ENCODE measurements around the gene PPP1R1A.
A peak's percentile ranks its signal among the peaks of the same experiment; 100 is the strongest.

The PPP1R1A gene

DNA sequence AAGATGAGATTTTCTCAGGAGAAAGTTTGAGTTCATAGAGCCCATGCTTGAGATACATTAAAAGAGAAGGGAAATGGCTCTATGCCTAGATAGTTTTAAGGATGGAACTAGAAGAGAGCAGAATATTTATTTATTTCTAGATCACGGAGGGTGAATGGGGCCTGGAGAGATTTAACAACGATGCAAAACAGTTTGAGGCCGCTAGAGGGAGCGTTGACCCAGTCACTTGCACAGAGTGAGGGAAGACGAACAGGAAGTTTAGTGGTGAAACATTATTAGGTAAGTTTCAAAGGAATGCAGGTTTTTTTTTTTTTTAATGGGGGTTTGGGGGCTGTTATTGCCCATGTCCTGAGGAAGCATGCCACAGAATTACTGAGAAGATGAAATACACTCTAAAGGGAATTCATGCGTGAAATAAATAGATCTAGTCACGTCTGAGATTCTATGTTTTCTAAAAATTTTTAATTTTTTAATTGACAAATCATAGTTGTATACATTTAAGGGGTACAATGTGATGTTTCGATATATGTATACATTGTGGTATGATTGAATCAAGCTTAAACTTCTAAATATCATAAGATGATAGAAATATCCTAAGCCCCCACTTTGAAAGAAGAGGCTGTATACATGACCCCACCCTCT, 14.8 kb upstream of the PPP1R1A start:
- DNase-seq, result peak; percentile 10 to 19

DNA sequence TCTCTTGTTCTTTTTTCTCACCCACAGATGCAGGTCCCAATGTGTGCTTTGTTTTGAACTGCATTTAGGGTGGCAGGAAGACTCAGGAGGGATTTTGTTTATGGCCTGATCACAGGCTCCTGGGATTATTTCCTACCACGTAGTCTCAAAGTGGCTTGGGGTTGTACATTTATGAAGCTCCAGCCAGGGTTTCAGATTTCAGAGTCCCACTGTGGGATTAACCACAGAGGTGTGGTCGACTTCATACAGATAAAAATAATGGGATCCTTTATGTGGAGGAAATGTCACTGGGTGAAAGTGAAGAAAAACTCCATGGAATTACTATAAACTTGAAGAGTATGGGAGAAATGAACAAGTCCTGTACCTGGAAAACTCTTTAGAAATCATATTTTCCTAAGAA, 14.2 kb upstream of the PPP1R1A start:
- no peak for DNase-seq

DNA sequence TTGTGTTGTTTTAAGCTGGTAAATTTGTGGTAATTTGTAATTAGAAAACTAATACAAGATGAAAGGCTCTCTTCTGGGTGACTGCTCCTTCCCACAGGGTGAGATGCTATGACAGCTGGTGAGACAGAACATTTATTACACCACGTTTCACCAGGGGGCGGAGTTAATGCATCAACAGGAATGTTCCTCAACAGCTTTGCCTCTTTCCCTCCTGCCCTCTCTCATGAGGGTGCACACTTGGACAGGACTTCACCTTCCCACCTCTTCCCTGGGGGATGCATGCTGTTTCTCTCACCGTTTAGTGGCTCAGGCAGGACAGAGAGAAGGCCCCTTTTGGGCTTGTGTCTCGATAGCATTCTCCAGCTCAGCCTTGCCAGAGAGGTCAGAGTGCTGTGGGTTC, 13.4 kb upstream of the PPP1R1A start:
- no peak for DNase-seq

DNA sequence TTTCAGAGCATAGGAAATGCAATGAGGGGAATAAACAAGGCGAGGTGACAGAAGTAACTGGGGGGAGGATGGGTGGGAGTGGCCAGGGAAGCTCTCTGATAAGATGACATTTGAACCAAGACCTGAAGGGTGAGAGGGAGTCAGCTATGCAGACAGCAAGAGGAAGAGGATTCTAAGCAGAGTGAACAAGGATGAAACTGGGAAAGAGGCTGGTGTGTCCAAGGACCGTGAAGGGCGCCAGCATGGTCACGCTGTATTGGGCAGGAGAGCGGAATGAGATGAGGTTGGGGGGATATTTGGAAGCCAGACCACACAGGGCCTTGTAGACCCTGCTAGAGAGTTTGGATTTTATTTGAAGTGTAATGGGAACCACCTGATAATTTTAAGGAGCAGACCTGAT, 10.5 kb upstream of the PPP1R1A start:
- DNase-seq, result no peak

DNA sequence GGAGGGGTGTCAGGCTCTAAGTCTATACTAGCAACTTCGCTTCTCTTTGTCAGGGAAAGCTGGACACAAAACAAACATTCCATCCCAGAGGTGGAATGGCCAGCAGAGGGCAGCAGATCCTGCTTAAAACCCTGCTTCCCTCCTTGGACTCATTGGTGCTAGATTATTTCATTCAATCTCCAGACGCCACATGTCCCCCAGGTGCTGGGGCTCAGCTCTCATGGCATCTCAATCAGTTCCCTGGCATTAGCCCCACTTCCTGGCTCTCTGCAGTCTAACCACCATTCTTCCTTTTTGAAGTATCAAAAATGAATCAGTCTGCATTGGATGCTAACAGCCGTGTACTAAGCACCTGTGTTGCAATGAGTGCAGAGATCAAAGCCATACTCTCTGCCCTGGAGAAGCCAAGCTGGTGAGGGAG, 8.1 kb upstream of the PPP1R1A start:
- peak in 1 of 2 experiments; percentile 51 for DNase-seq

DNA sequence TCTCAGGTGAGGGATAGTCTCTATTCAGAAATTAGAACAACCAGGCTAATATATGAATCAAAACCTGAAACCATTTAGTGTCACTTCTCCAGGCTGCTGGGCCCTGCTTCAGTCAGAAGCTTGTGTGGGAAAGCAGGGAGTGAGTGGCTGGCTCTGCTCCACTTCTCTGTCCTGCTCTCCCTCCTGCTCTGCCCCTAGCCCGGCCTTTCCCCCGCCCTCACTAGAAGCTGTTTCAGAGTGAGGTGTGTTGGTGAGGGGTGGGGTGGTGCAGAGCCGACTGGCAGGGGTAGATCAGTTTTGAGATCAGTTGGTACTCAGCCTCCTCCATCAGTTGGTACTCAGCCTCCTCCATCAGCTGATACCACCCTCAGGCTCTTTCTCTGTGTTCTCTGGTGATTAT, 7.0 kb upstream of the PPP1R1A start:
- no peak for DNase-seq

DNA sequence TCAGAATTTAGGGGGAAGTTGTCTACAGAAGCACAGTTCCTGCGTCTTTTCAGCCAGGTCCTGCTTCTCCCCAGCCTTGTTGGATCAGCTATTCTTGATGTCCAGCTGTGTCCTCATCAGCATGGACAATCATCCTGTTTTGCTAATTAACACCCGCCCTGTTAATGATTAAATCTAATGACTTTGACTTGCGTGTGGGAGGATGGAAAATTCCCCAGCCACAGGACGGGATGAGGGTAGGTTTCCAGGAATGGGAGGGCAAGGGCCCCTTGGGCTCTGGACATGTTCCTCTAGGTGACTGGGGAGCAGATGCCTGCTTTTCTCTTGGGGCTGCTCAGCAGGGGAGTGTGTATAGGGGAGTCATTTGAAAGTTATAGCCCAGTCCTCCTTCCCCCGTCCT, 5.3 kb upstream of the PPP1R1A start:
- DNase-seq, result no peak

DNA sequence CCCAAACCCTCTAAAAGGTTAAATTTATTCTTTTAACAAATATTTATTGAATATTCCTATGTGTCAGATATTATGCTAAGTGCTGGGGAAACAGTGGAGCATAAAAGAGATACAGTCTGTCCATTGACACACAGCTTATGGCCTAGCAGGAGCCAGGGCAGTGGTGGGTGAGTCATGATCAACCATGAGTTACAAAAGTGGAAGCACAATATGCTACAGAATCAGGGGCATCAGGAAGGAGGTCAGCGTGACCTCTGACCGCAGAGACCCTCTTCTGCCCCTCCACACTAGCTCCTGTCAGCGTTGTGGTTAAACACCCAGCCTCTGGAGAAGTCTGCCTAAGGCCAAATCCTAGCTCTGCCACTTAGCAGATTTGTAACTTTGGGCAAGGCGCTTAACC, 4.7 kb upstream of the PPP1R1A start:
- no peak for DNase-seq

DNA sequence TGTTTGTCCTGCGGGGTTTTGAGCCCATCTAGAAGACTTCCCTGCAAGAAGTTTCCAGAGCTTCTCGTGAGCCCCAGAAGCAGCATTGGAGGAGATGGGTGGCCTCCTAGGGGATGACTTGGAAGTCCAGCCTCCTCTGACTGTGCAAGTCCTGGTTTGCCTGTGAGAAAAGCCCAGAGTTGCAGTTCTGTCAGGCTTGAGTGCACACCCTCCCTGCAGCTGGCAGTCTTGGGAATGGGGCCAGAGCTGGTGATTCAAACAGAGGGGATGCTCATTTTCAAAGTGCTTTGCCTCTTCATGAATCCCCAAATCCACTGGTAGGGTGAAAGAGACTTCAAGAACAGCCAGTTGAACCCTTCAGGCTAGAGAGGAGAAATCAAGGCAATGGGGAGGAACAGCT, 3.9 kb upstream of the PPP1R1A start:
- DNase-seq, result no peak

DNA sequence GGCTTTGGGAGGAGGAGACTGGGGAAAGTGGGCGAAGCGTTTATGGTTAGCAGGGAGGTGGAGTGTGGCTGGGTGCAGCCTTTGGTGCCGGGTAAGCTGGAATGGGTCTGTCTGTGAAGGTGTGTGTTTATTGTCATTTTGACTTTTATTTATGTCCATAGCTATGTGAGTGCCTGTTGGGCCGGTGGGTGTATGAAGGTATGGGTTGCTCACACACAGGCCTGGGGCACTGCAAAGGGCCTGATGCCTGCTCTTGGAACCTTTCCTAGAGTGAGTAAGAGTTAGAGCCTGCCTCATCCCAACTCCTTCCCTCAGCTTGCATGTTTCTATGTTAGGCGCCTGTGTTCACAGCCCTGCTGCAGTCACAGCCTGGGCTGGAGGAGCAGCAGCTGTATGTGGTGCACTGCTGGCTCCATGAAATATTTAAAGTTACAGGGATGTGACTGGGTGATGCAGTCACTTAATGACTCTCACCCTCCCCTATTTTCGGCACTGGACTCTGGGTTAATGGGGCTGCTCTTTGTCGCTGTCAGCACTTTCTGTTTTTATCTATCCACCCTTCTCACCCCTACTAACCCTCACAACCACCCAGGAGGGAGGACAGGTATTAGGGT, 2.6 kb upstream of the PPP1R1A start:
- no peak for DNase-seq

DNA sequence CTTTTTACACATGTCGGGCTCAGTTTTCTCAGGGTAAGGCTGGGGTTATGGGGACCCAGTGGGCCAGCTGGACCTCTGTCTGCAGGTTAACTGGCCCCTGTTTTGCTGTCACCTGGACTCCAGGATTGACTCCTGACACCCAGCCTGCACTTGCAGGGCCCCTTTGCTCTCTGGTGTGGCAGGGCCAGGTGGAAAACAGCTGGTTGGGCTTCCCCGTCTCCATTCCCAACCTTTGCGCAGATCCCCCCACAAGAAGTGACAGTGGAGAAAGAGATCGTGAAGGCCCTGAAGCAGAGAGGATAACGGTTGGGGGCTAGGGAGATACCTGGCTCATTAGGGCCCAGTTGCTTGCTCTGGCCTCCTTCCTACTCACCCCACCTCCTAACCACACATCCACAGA, 1.5 kb upstream of the PPP1R1A start:
- no peak for DNase-seq

DNA sequence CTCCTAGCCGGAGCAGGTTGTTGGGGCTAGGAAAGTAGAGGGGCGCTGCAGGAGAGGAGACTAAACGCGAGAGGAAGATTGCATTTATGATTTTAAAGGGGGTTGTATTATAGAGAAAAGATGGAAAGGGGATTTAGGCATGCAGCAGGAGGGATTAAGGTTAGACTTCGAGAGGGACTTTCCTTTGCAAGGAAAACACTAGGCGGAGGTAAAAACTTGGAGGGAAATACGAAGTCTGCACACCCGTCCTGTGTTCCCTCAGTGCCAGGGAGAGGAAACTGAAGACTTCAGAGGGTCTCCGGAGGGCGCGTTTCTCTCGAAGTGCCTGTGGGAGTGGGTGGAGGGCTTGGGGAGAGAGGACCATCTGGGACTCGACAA, 420 bp upstream of the PPP1R1A start:
- no peak for DNase-seq

DNA sequence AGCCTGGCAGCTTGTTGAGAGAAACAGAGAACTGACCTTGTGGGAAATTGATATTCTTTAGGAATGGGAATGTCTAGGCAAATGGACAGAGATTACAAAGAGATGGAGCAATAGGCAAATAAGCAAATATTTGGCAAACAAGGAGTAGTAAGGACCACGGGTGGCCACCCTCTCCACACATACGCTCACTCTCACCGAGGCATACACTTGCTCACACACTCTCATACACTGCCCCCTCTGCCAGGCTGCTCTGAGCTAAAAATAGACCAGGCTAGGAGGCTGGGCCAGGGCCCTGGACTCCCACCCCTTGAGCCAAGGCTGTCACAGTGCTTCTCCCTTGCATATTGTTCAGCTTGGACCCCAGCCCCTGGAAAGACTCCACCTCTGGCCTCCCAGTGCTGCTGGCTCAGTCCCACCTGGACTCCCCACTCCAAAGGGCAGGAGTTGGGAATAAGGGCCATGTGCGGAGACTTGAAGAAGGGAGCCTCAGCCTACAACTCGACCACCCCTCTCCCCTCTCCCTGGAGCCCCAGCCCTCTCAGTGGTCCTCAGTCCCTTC, 1.1 kb downstream of the PPP1R1A start:
- DNase-seq, result no peak

DNA sequence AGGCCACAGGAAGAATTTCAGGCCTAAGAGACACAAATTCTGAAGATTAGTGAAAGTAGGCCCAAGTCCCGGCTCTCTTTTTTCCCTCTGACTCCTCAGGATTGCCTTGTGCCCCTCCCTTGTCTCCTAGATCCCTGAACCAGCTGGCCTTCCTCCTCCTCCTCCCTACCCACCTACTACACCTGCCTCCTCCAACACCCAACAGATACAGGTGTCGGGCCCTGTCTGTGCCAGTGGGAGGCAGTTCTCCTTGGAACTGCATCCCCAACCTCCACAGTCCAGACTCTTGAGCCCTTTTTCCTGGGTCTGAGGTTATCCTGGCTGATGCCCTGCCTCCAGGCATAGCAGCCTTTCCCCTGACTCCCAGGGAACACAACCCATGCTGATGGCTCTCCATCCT, 1.8 kb downstream of the PPP1R1A start:
- no peak for DNase-seq

DNA sequence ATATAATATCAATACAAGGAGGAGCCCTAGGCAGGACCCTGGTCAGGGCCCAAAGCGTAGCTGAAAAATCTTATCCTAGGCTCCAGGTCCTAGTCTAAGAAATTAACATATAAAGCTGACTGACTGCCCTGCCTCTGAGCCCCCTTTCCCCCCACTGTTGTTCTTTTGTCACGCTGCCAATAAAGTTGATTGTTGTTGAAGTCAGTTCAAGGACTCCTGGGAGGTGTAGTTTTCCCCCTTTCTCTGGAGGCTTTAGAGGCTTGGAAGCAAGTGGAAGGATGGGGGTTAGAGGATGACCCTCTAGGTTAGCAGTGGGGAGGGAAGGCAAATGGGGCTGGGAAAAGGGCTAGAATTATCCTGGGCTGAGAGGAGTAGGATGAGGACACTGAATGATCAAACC, 3.2 kb downstream of the PPP1R1A start:
- no peak for DNase-seq

DNA sequence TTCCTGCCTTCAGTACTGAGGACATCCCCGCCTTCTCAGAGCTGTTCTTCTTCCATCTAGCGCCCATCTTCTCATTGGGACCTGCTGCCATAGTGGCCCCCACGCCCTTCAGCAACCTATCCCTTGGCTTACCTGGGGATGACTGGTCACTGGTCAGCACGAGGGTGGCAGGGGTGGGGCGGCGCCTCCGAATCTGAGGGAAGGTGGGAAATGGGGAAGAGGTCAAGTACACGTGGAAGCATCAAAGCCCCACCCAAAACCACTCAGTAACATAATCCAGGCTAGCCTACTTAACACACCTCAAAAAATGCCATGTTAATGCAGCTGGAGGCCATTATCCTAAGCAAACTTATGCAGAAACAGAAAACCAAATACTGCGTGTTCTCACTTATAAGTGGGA, 4.3 kb downstream of the PPP1R1A start:
- no peak for DNase-seq

DNA sequence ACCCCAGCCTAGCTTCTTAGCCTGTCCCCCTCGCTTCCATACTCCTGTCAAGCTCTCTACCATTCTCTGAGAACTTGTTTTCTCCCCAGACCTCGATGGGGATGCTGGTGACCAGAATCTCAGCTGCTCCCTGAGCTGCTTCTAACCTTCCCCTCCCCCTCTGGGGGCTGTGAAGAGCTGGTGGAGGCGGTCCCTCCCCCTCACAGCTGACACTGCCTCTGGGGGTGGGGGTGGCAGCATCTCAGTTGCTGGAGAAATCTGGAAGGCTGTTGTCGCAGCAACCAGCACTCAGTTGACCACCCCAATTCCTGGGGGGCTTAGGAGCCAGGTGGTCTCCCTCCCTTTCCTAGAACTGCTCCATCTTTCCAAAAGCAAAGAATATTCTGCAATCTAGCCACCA, 4.7 kb downstream of the PPP1R1A start:
- no peak for DNase-seq

DNA sequence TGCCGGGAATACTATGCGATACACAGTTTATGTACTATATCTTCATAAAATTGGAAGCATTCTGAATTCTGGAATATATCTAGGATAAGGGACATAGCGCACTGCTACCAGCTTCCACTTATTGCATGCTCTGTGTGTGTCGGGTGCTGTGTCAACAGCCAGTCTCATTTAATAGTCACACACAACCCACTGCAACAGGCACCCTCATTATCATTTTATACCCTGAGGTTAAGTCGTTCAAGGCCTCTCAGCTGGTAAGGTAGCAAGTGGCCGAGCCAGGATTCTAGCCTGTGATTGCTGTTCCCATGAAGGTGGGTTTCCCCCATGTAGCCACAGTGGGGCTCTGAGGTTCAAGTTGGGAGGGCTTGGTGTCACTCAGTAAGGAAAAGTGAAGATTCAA, 7.0 kb downstream of the PPP1R1A start:
- DNase-seq, result no peak

DNA sequence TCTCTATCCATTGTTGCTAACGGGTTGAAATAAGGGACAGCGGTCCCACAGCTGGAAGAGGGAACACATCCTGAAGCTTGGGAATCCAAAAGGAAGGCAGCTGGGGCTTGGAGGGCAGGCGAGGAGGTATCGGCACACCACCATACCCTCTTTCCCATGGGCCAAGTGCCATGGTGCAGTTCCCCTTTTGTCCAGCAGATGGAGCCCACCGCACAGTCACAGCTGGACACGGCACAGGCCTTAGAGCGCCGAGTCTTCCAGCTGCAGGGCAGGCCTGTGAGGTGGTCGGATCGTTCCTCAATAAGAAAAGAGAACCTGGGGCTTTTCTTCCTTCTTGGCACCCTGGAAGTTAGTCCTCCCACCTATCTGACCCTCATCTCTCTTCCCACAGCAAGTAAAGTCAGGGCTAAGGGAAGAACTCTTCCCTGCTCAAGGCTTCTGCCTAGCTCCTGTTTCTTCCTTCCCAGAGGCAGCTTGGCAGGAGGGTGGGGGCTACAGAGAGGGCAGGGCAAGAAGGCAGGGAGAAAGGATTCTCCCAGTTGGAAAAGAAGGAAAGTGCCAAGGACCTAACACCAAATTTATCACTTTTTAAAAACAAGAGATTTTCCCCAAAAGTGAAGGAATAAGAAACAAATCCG, 8.6 kb downstream of the PPP1R1A start:
- DNase-seq, result peak; percentile 42 to 71

DNA sequence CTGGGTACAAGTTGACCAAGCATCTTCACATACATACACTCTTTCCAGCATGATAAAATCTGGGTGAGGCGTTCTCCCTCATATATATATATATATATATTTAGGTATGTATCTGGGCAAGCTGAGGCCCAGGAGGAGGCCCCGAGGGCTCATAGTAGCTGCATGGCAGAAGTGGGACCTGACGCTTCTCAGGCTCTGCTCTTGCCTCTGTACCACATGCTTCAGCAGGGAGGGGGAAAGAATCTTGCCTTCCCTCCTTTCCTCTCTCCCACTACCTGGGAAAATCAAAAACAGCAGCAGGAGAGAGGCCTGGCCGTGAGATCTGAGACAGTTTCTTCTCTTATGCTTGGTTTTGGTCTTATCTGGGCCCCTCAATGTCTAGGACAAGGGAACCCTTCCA, 9.2 kb downstream of the PPP1R1A start:
- DNase-seq, result no peak

DNA sequence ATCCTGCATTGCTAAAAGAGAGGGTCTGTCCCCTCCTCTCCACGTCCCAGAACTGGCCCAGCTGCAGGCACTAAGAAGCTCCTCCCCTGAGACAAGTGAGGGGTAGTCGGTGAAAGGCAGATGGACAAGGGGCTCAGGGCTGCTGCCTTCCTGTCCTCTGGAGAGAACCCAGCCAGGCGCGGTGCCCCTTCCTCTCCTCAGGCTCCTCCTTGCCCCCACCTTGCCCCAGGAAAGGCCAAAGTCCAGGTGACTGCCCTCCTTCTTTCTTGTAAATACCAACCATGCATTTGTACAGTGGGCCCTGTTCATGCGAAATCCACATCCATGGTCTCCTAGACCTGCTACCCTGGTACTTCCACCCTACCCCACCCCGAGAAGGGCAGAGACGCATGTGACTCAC, 9.7 kb downstream of the PPP1R1A start:
- no peak for DNase-seq

DNA sequence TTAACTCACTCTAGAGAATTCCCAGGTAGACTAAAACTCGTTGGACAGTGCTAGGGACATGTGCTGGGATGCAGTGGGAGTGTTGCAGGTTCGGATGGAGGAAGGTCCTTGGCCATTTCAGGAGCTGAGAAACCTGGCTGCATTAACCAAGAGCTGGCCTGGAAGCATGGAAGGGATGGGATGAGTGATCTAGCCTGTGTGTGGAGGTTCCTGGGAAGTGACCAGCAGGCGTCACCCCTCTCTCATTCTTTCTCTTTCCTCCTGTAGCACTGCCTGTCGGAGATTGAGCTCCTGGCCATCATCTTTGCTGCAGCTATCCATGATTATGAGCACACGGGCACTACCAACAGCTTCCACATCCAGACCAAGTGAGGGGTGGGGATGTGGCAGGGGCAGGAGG, 15.6 kb downstream of the PPP1R1A start:
- no peak for DNase-seq

DNA sequence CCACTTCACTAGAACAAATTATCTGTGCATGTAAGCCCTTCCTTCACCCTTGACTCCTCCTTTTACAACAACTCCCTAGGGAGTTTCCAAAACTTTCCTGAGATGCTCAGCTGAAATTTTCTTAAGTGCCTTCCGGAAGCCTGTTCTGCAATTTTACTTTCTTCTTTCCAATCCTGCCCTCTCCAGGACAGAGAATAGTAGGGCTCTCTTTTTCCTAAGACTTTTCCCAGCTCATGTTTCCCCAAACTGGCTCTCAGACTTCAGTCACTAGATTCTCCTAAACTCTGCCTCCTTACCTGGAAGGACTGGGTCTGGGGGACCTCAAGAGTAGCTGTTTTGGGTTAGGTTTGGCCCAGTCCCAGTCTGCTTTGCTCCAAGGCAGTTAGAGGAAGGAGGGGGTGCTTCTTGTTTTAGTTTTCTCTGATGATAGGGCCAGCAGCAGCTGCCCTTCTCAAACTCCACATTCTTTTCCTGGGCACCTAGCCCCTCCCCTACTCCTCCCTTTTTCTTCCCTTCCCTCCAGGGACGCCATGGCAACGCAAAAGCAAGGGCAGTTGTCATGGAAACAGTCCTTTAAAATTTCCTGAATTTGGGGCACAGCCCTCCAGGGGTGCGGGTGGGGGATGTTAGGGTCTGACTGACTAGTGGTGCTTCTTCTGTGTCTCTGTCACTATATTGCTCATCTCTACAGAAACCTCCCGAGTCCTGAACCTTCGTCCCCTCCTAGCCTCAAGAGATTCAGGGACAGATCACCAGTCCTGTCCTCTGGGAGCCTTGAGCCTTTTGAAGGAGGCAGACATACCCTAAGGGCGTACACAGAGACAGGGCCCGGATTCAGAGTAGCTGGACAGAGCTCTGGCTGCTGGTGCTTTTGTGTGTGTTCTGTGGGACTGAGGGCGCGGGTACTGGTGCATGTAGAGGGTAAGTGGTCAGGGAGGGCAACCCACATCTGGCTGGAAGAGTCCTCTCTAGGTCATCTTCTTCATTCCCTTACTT, 17.0 kb downstream of the PPP1R1A start:
- DNase-seq, result no peak

Measured in NCI-H187 (cell line).